Smooth muscle cell (in vitro differentiated cells): Measurements from ENCODE around the gene LRP8. TPM values are rescaled to one million over a fixed set of nuclear protein-coding genes. Genes with fewer than 3 reads are reported as not detected.

Experiments used
- DNase-seq: peaks from one replicate; lab custom pipeline; 2025; ENCODE audit not compliant: unreplicated experiment; lab: John Stamatoyannopoulos, UW
- H2AFZ ChIP-seq: fragments of 200-600 bp; sonication (generic); 2 replicates; pipeline ENCODE4 v1.6.0; 2016; ENCODE audit warnings: antibody characterized with exemption, low read depth, mild to moderate bottlenecking
- H3F3A ChIP-seq: fragments of 200-600 bp; sonication (generic); 2 replicates; pipeline ENCODE4 v1.6.0; 2017; ENCODE audit warnings: antibody characterized with exemption, low read depth
- H3K27ac ChIP-seq: fragments of 200-600 bp; sonication (generic); 2 replicates; pipeline ENCODE4 v1.5.1; 2016; ENCODE audit warnings: low read depth, mild to moderate bottlenecking
- H3K27me3 ChIP-seq: fragments of 200-600 bp; sonication (generic); 2 replicates; pipeline ENCODE4 v1.6.1; 2016; ENCODE audit warnings: low read depth, mild to moderate bottlenecking
- H3K36me3 ChIP-seq: fragments of 200-600 bp; sonication (generic); 2 replicates; pipeline ENCODE4 v1.5.1; 2016; ENCODE audit warnings: low read depth
- H3K4me1 ChIP-seq: fragments of 200-600 bp; sonication (generic); 2 replicates; pipeline ENCODE4 v1.5.1; 2016; ENCODE audit warnings: low read depth
- H3K4me2 ChIP-seq: fragments of 200-600 bp; sonication (generic); 2 replicates; pipeline ENCODE4 v1.6.0; 2016; ENCODE audit warnings: mild to moderate bottlenecking
- H3K4me3 ChIP-seq: fragments of 200-600 bp; sonication (generic); 2 replicates; pipeline ENCODE4 v1.5.1; 2016; ENCODE audit warnings: mild to moderate bottlenecking
- H3K79me2 ChIP-seq: fragments of 200-600 bp; sonication (generic); 2 replicates; pipeline ENCODE4 v1.6.0; 2016; ENCODE audit warnings: low read depth, mild to moderate bottlenecking
- H3K9ac ChIP-seq: fragments of 200-600 bp; sonication (generic); 2 replicates; pipeline ENCODE4 v1.6.0; 2016; ENCODE audit warnings: low read depth
- H3K9me3 ChIP-seq: fragments of 200-600 bp; sonication (generic); replicated peaks from 2 replicates; pipeline ENCODE4 v1.5.1; 2016; ENCODE audit warnings: low read depth
- H4K20me1 ChIP-seq: fragments of 200-600 bp; sonication (generic); 2 replicates; pipeline ENCODE4 v1.6.0; 2016; ENCODE audit warnings: low read depth
- CTCF ChIP-seq: fragments of 200-600 bp; sonication (generic); IDR thresholded peaks from 2 replicates; pipeline ENCODE4 v1.5.1; 2017; ENCODE audit warnings: borderline replicate concordance, mild to moderate bottlenecking, antibody characterized with exemption; ENCODE audit not compliant: insufficient read depth, poor library complexity, severe bottlenecking
- WGBS: methylation state at CpG from one replicate; pipeline ENCODE4 v1.1.7; 2016; ENCODE audit warnings: low lambda C conversion rate; 5-methylcytosine and 5-hydroxymethylcytosine counted together
- polyA plus RNA-seq: library from polyadenylated mRNA; unstranded; fragments of >200 nt; fragmentation: Nextera tagmentation; extraction: Ambion mirVana; gene quantifications from 2 replicates; pipeline ENCODE4 v1.2.1, GENCODE V29; 2016
- total RNA-seq: library from RNA; depleted of rRNA; stranded (reverse); fragments of >200 nt; gene quantifications from 2 replicates; pipeline ENCODE4 v1.2.3, GENCODE V29; 2014

LRP8 gene
- total and polyA plus RNA-seq, 2 experiments from 2014 or later = 5.6 to 8.1 TPM

- DNase-seq = no peak
- peak overlapping the region; percentile 85 for H3K4me3 ChIP-seq
- H4K20me1 ChIP-seq = no peaks in the 10 kb centered on the region
- H3K36me3 ChIP-seq = no peaks in the 10 kb centered on the region
- H3K27ac ChIP-seq = no peak overlapping the region
- H3F3A ChIP-seq = no peaks in the 10 kb centered on the region
- WGBS = 36% methylated on average over 26 of the region's 26 CpGs
- peak overlapping the region; percentile 6 for H2AFZ ChIP-seq
- H3K9me3 ChIP-seq = no peaks in the 10 kb centered on the region
- no peak overlapping the region for H3K9ac ChIP-seq
- H3K4me2 ChIP-seq = peak overlapping the region; percentile 100
- no peaks in the 10 kb centered on the region for H3K79me2 ChIP-seq
- H3K27me3 ChIP-seq = no peaks in the 10 kb centered on the region
- peaks cover 6% of the 10 kb centered on the region for H3K4me1 ChIP-seq
- TF ChIP-seq CTCF = no peak
Observed at GRCh38 chr1:53325326-53326087, 2.4 kb downstream of the LRP8 start.

- Histone ChIP-seq H3K4me1 (peaks cover 6% of the 10 kb centered on the region), H3F3A (no peaks in the 10 kb centered on the region), H3K9me3 (no peaks in the 10 kb centered on the region), H3K36me3 (no peaks in the 10 kb centered on the region), H2AFZ (no peak overlapping the region), H3K4me3 (no peak overlapping the region), H3K27me3 (no peaks in the 10 kb centered on the region), H3K9ac (no peak overlapping the region), H4K20me1 (no peaks in the 10 kb centered on the region), H3K4me2 (no peak overlapping the region), H3K79me2 (no peaks in the 10 kb centered on the region), H3K27ac (no peak overlapping the region)
- no peak for DNase-seq
- WGBS = 88% methylated on average over 7 of the region's 7 CpGs
- TF ChIP-seq CTCF = no peak
Observed at GRCh38 chr1:53324728-53325297, 3.1 kb downstream of the LRP8 start.

GRCh38 chr1:53324321-53324720 is 3.5 kb downstream of the LRP8 start:
- 97% methylated on average over 10 of the region's 10 CpGs for WGBS
- Histone ChIP-seq H3K4me3 (no peak overlapping the region), H3K36me3 (no peaks in the 10 kb centered on the region), H3K27me3 (no peaks in the 10 kb centered on the region), H2AFZ (no peak overlapping the region), H3F3A (no peaks in the 10 kb centered on the region), H3K27ac (no peak overlapping the region), H3K9me3 (no peaks in the 10 kb centered on the region), H3K4me2 (no peak overlapping the region), H4K20me1 (no peaks in the 10 kb centered on the region), H3K9ac (no peak overlapping the region), H3K4me1 (peaks cover 6% of the 10 kb centered on the region), H3K79me2 (no peaks in the 10 kb centered on the region)
- no peak for DNase-seq
- TF ChIP-seq CTCF = no peak
